ENCODE data around the gene MATN1.
A peak's percentile ranks its signal among the peaks of the same experiment; 100 is the strongest.

MATN1 gene

DNA sequence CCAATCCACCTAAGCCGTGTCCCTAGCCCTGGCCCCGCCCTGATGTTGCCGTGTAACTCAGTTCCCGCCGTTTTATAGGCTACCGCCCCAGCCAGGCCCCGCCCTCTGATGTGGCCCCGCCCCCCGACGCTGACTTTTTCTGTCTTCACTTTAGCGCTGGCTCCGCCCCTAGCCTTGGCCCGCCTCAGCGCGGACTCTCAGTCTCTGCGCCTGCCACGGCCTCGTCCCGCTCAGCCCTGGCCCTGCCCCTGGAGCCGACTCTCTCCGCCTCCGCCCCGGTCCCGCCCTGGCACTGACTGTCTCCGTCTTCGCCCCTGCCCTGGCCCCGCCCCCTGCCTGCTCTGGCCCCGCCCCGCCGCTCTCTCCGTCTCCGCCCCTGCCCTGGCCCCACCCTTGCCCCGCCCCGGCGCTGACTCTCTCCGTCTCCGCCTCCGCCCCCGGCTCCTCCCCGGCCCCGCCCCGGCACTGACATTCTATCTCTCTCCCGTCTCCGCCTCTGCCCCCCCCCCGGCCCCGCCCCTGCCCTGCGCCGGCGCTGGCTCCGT is 5.2 kb downstream of the MATN1 start:
- peak; percentile 100 for DNase-seq (ENCODE audit: low read depth)

DNA sequence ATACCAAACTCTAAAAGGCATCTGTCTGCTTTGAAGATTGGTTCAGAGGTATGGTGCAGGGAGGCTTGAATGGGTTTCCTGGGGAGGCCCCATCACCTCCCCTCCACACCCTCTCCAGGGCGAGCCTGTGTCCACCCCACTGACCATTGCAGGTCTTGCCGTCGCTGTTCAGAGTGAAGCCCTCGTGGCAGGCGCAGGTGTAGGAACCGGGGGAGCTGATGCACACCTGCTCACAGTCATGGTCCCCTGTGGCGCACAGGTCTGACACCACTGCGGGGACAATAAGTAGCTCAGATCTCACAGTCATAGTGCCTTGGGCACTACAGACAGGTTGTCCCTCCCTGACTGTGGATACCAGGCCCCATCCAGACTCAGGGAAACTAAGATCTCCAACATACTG is 6.7 kb downstream of the MATN1 start:
- no peak for DNase-seq (ENCODE audit: low read depth)

DNA sequence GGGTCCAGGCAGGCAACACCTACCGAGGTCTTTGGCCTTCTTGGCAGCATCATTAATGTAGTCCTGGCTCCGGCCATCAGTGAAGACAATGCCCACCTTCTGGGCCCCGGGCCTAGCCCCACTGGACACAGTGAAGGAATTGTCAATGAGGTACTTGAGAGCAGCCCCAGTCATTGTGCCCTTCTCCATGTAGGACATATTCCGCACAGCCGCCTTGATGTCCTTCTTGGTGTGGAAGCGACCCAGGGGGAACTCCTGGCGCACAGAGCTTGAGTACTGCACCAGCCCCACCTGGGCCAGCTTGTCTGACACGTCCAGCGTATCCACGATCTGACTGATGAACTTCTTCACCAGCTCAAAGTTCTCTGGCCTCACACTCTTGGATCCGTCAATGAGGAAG is 7.5 kb downstream of the MATN1 start:
- DNase-seq (ENCODE audit: low read depth) = no peak

DNA sequence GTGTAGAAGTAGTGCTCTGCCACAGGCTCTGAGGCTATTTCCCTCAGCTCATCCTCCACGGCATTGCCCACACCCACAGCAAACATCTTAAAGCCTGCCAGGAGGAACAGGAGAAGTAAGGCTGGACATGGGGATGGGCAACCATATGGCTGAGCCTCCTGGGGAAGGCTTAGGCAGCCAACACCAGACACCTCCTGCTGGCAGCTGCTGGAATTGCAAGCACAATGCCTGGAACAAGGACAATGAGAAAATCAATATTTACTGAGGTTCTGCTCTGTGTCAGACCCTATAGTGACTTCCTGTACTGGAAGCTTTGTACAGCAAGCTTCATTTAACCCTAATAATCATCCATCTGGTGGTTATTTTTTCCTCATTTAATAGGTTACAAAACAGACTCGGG is 8.2 kb downstream of the MATN1 start:
- no peak for DNase-seq (ENCODE audit: low read depth)

DNA sequence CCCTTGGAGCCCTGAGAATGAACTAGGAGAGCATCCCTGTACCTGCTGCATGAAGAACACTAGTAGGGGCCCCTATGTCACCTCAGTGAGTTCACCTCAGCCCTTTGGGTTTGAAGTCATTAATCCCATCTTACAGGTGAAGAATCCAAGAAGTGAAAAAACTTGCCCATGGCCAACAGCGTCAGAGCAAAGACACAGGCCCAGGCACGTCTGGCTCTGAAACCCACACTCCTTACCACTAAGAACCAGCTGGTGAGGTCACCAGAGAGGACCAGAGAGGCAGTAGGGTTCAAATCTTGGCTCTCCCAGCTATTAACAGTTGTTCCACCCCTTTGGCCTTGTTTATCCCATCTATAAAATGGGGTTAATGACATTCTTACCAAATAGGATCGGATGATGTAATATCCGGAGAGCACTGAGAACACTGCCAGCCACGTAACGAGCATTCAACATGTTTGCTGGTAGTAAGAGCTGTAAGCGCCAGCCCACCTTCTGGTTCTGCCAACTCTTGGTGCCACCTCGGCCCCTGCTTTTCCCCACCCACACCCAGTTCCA is 8.8 kb downstream of the MATN1 start:
- DNase-seq (ENCODE audit: low read depth) = no peak

DNA sequence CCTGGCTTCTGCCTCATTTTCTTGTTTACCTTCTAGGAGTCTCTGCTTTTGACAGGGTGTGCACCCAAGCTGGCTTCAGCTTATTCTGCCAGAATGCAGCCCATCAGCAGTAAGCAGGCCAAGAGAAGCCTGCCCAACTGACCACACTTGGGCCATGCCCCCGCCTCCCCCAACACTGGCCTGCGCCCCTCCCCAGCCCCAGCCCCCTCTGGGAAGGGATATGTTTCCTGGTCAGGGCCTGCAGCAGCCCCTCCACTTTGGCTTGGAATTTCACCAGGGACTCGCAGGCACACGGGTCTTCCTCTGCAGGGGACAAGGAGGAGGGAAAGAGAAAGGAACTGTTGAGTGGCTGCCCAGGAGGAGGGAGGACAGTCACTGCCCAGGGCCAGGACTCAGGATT is 9.4 kb downstream of the MATN1 start:
- DNase-seq (ENCODE audit: low read depth) = no peak

DNA sequence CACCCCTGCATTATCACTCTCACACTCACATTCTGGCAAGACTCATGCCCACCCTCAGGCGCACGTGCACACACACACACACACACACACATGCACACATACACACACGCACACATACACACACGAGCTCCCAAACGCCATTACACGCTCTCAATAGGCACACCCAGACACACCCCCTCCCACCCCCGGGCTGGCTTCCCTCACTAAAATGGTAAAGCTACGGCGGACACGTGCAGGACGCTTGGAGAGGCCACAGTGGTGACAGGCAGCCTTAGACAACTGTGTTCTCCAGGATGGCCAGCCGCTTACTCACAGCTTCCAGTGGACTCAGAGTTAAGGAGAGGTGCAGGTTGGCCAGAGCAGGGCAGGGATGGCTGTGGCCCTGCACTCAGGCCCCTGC is 10.1 kb downstream of the MATN1 start:
- no peak for DNase-seq (ENCODE audit: low read depth)

DNA sequence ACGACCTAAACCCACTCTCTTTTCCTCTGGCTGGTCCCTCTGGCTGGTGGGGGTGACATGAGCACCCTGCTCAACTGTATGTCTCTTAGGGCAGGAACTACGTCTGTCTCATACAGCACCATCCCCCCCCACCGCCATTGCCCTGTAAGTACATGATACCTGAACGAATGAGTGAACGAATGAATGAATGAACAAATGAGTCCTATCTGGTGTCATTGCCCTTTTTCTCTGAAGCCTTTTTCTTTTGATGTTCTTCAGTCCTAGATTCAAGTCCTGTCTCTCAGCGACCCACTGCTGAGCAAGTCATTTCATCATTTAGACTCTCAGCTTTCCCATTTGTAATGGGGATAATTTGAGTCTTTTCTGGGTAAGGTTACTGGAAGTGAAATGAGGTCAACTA is 10.8 kb downstream of the MATN1 start:
- no peak for DNase-seq (ENCODE audit: low read depth)

DNA sequence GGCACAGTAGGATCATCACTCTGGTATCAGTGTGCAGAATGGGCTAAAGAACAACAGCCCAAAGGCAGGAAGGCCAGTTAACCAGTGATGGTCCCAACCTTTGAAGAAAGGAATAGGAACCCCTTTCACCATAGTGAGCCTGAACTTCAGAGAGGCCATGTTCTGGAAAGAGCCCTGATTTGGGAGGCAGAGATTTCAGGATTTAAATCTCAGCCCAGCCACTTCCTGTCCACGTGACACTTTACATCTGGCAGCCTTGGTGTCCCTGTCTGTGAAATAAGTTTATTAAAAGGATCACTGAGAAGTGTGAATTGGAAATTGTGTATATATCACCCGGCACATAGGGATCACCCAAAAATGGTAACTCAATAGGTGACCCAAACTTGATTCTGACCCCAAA is 13.0 kb downstream of the MATN1 start:
- no peak for DNase-seq (ENCODE audit: low read depth)

DNA sequence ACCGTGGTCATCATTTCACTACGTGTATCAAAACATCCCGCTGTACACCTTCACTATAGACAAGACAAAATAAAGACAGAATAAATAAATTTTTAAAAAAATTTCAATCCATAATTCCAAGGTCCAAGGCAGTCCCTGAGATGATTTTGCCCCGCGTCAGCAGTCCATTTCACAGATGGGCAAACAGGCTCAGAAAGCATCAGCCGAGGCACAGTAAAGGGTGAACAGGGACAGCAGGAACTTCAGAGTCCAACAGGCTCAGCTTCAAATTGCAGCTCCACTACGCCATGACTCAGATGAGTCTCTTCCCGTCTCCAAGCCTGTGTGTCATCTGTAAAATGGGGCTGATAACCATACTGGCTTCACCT is 15.0 kb downstream of the MATN1 start:
- no peak for DNase-seq (ENCODE audit: low read depth)

DNA sequence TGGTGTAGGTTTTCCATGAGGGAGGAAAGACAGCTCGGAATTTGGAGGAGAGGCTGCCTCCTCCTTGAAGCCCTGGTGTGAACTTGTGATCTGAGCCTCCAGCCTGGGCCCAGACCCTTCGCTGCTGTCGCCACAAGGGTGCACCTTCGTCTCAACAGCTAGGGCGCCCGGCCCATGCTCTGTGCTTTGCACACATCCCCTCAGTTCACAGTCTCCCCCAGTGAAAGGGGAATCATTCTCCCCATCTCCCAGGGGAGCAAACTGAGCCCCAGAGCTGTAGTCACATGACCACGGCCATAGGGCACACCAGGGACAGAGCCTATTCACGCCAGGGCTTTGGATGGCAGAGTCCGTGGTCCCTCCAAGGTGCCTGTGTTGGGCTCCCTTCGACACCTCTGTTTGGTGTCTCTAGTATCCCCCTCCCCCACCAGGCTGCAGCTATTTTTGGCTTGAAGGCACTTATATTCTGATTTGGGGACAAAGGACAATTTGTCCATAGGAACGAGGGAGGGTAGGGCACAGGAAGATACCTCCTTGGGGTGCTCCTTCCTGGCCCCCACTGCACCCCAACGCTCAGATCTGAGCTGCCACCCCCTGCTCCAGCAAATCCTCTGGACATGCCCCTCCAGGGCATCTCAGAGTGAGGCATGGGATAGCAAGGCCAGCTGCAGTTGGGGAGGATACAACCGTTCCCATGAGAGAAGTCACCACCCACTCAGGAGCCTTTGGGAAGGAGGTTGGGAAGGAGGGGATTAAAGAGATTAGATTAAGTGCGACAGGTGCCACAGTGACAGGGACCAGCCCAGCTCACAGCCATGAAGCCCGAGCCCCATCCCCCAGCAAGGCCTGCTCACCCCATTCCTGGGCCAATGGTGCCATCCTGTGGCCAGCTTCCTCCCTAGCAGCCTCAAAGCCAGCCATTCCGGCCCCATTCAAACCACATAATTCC is 15.7 kb downstream of the MATN1 start:
- peak; percentile 41 for DNase-seq (ENCODE audit: low read depth)

DNA sequence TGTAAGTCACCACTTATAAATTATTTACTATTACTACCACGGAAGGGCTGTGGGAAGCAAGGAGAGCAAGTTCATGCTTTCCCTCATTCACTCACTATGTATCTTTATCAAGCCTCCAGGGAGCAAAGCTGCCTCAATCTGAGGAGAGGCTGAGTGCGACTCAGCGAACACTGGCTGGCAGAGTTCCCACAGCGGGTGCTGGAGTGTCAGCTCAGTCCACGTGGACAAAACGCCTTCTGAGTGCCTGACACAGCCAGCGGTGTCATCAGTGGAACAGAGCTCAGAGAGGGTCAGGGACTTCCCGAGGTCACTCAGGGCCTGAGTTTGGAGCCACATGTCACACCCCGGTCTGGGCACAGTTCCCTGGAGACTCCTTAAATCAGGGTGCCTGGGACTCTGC is 16.9 kb downstream of the MATN1 start:
- no peak for DNase-seq (ENCODE audit: low read depth)

DNA sequence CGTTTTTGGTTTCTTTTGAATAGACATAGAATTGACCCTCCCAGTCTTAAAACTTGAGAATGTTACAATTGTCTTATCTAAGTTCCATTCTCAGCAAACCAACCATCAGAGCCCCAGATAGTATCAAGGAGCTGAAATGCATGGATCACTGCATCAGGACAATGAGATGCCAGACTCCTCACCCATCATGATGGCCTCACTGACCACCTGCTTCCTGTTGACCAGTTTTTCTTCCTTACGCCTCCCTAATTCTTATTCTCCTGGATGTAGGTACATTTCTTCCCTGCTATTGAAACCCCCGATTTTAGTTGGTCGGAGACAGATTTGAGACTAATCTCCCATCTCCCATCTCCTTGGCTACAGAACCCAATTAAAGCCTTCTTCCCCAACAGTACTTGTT is 17.7 kb downstream of the MATN1 start:
- no peak for DNase-seq (ENCODE audit: low read depth)

DNA sequence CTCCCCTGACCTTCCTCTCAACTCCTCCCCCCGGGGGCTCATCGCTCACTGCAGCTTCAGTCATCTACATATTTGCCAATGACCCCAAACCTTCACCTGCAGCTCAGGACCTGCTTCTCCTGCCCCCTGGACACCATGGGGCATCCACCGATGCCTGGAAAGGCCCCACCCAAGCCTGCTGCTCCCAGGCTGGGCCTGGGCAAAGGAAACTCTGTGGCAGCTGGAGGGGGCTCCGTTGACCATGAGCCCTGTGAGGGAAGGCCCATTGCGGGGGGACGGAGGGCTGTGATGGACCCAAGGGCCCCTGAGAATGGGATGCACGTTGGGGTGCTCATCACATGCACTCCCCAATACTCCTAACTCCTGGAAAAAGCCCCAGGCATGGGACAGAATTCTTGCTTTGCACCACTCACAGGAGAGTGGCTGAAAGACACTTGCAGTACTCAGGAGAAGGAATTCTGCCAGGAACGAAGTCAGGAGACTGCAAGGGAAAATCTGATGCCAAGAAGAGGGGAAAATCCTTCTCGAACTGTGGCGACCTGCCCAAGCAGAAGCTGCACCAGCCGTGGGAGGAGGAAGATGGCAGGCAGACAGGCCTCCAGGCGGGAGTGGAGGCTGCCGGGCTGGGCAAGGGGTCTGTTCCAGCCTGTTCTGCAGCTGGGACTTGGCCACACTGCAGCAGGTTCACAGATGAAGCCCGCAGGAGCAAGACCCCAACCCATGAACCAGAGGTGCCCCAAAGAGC is 18.4 kb downstream of the MATN1 start:
- no peak for DNase-seq (ENCODE audit: low read depth)

DNA sequence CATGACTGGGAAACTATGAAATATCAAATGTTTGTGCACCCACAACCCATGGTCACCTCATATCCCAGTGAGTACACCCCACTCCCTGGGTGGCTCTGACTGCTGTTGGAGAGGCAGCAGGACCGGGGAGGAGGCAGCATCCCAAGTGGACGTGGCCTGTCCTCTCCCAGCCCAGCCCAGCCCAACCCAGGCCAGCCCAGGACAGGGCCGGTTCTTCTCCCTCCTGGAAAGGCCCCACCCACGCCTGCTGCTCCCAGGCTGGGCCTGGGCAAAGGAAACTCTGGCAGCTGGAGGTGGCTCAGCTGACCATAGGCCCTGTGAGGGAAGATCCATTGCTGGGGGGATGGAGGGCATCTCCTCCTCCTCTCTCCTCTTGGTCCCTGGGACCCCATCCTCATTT is 19.1 kb downstream of the MATN1 start:
- DNase-seq (ENCODE audit: low read depth) = no peak

DNA sequence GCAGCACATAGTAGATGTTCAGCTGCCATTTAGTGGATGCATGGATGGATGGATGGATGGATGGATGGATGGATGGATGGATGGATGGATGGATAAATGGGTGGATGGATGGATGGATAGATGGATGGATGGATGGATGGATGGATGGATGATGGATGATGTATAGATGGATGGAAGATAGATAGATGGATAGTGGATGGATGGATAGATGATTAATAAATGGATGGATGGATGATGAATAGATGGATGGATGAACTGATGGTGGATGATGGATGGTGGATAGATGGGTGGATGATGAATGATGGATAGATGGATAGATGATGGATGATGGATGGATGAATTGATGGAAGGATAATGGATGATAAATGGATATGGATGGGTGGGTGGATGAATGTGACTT is 20.6 kb downstream of the MATN1 start:
- no peak for DNase-seq (ENCODE audit: low read depth)

DNA sequence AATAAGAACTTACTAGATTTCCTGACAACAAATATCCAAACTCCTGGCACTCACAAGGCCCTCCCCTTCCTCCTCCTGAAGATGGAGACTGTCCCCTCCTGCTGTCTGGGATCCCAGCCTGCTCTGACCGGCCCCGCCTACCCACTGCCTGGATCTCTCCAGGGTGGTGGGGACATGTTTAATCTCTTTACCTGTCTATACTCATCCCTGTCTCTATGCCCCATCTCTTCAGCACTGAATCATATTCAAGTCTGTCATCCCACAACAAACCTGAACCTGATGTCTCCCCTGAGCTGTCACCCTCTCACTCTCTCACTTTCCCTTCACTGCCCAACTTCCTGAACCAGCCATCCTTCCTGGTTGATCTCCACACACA is 22.1 kb downstream of the MATN1 start:
- no peak for DNase-seq (ENCODE audit: low read depth)

DNA sequence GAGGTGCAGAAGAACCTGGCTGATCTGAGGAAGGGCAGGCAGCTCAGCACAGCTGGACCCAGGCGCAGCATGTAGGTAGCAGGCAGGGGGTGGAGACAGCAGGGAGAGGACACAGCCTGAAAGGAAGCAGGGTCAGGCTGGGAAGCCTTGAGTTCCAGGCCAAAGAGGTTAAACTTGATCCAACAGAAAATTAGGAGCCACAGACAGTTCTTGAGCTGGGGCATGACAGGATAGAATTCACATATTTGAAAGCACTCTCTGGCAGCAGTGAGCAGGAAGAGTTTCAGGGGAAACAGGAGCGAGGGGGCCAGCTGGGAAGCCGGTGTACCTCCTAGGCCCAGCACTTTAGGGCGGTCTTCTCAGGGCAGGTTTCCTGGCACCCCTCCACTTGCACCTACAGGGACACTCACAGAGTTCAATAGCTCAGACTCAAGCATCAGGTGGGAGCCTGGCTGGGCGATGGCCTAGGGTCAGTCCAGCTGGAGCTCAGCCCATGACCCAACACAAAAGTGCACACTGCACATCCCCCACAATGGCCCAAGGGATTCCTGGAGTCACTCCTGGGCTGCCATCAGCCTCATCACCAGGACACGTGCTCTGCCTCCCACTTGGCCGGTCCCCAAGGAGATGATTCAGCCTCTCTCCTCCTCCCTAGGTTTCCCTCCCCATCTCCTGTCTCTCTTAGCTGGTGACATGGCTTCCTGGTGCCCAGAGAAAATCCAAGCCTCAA is 22.7 kb downstream of the MATN1 start:
- DNase-seq (ENCODE audit: low read depth) = no peak

DNA sequence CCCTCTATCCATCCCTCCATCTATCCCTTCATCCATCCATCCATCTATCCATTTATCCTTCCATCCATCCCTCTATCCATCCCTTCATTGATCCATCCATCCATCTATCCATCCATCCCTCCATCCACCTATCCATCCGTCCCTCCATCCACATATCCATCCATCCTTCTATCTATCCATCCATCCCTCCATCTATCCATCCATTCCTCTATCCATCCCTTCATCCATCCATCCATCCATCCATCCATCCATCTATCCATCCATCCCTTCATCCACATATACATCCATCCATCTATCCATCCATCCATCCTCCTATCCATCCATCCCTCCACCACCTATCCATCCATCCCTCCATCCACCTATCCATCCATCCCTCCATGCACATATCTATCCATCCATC is 23.6 kb downstream of the MATN1 start:
- DNase-seq (ENCODE audit: low read depth) = no peak

DNA sequence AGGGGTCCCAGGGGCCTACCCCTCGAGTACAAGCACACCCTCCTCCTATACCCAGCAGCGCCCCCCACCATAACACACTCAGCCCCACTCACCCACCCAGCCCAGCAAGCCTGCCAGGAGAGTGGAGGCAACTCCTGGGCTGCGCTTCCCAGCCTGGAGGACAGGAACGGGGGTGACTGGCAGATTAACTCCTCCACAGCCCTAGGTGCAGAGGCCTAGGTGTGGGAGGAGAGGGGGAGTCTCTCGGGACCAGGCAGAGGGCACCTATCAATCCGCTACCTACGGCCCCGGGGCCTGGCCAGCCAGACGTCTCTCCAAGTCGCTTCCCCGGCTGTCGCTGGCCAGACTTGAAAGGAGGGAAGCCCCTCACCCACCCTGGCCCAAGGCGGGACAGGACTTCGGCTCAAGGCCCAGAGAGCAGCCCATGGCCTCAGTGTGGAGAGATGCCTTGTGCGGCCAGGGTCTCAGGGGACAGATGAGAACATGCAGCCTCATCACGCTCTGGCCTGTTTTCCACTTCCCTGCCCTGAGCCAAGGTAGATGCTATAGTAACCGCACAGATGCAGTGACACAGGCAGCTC is 24.9 kb downstream of the MATN1 start:
- DNase-seq (ENCODE audit: low read depth) = no peak

DNA sequence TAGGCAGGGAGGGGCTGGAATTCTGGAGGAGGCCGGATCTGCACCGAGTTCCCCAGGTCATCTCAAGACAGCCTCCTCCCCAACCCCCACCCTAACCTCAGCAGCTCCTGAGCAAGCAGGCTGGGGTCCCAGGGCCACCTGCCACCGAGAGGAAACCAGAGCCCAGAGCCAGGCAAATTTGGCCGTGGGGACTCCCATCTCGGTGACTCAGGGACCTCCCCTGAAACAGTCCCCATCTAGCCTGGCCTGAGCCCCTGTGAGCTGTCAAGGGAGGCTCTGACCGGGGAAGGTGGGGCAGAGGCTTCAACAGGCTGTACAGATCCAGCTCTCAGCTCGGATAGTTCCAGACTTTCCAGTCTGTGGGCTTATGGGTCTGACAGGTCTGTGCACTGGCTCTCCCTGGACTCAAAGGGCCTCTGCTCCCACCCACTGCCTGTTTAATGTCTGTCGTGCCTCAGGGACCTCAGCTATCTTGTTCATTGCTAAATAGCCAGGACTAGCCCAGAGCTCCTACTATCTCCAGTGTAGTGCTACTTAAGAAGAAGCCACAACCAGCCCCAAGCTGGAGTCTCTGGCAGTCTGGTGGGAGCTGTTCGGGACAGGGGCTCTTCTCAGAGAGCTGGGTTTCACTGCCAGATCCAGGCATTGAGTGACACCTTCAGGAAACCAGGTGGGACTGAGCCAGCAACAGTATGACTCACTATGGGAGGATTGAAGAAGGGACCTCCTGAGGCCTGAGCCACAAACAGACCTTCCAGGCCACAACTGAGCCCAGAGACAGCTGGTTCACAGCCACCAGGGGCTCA is 25.6 kb downstream of the MATN1 start:
- DNase-seq (ENCODE audit: low read depth) = no peak
